Measurements from ENCODE around the gene CBX1. TPM values are rescaled to one million over a fixed set of nuclear protein-coding genes. Genes with fewer than 3 reads are reported as not detected.
A peak's percentile ranks its signal among the peaks of the same experiment; 100 is the strongest.
"Not testable (repeated sequence)": the region's sequence is repeated elsewhere in the genome, so short reads cannot be mapped to it uniquely, and the experiment has no call there.

CBX1 gene
- total RNA-seq, 1 donor from 2014 or later = 69.3 TPM

DNA sequence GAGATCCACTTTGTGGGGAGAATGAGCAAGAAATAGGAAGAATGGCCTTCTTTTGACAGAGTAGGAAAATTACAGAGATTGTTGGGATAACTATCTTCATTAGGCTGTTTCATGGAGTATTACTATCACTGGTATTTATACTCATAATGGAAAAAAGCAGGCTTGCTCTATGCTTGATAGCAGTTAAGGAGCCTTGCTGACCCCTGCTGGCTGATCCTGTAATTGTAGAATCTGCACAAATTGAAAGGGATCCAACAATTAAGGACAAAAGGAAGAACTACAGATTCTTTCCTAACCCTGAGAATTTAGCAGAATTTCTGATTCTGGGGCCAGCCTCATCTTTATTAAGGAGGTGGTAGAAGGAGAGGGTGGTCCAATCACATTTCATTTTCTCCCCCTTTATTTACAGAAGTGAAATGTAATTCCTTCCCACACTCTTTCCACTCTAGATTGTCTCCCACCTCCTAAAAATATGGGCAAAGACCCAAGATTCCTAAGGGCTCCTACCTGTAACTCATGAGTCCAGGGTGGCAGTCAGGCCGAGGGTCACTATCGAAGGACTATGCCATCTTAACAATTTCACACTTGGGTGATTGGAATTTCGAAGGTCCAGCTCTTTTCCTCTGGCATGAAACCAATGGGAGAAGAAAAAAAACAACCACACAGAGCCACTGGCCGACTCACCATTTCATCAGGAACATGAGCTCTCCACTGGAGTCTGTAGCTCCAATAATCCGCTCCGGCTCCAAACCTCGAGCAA is 26.8 kb downstream of the CBX1 start:
- Histone ChIP-seq H3K4me2 (ENCODE audit: low read length) (peak overlapping the region; percentile 3), H3K27ac (ENCODE audit: low read depth, low read length) (no peak overlapping the region), H3K4me3 (ENCODE audit: insufficient read depth, low read depth, low read length) (no peak overlapping the region), H3K27me3 (ENCODE audit: insufficient read depth, low read length) (no peaks in the 10 kb centered on the region), H3K9me3 (ENCODE audit: insufficient read depth, low read depth, low read length) (no peaks in the 10 kb centered on the region), H4K20me1 (ENCODE audit: insufficient read depth, low read length) (peaks cover 49% of the 10 kb centered on the region), H3K36me3 (ENCODE audit: insufficient read depth, low read length) (peaks cover 47% of the 10 kb centered on the region), H2AFZ (ENCODE audit: low read depth, low read length) (no peak overlapping the region), H3K79me2 (ENCODE audit: insufficient read depth, low read length) (peaks cover 38% of the 10 kb centered on the region), H3K4me1 (ENCODE audit: insufficient read depth, low read length) (no peaks in the 10 kb centered on the region), H3K9ac (ENCODE audit: low read length) (no peak overlapping the region)
- Mint-ChIP-seq H3K4me1 (ENCODE audit: low read depth, unreplicated experiment) (peaks cover 9% of the 10 kb centered on the region), H3K4me3 (ENCODE audit: unreplicated experiment) (no peak overlapping the region), H3K9me3 (ENCODE audit: unreplicated experiment) (no peaks in the 10 kb centered on the region), H3K27me3 (ENCODE audit: low read depth, unreplicated experiment) (no peaks in the 10 kb centered on the region), H3K27ac (ENCODE audit: unreplicated experiment) (peak overlapping the region; percentile 87), H3K36me3 (ENCODE audit: low read depth, unreplicated experiment) (peaks cover 9% of the 10 kb centered on the region)
- FAIRE-seq = peak; percentile 80
- no peak for TF ChIP-seq EZH2 (IDR thresholded peaks at IDR 0.05; ENCODE audit: insufficient read depth, low read length)
- peak; percentile 76 for TF ChIP-seq CTCF (IDR thresholded peaks at IDR 0.05; ENCODE audit: insufficient read depth, low read depth, low read length)
- peak; percentile 56 for DNase-seq (ENCODE audit: low read depth)

DNA sequence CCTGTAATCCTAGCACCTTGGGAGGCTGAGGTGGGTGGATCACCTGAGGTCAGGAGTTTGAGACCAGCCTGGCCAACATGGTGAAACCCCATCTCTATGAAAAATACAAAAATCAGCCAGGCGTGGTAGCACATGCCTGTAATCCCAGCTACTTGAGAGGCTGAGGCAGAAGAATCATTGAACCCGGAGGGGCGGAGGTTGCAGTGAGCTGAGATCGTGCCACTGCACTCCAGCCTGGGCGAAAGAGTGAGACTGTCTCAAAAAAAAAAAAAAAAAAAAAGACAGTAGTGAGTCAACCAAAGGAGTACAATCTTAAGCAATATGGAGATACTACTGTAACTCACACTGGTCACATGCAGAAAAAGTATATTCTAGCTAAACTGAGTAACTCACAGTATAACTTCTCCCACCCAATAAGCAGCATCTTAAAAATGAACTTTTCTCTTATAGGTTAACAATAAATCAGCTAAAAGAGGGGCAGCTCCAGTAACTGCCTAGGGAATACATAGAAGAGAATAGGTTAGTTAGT is 27.6 kb downstream of the CBX1 start:
- Mint-ChIP-seq H3K4me1 (ENCODE audit: low read depth, unreplicated experiment) (peaks cover 11% of the 10 kb centered on the region), H3K36me3 (ENCODE audit: low read depth, unreplicated experiment) (peaks cover 14% of the 10 kb centered on the region)
- not testable (repeated sequence) for H2AFZ ChIP-seq (ENCODE audit: low read depth, low read length); H3K27ac ChIP-seq (ENCODE audit: low read depth, low read length); H3K27ac Mint-ChIP-seq (ENCODE audit: unreplicated experiment); H3K27me3 Mint-ChIP-seq (ENCODE audit: low read depth, unreplicated experiment); FAIRE-seq; H3K4me2 ChIP-seq (ENCODE audit: low read length); H3K4me1 ChIP-seq (ENCODE audit: insufficient read depth, low read length); H3K27me3 ChIP-seq (ENCODE audit: insufficient read depth, low read length); DNase-seq (ENCODE audit: low read depth); H3K9ac ChIP-seq (ENCODE audit: low read length); H3K9me3 Mint-ChIP-seq (ENCODE audit: unreplicated experiment); H3K9me3 ChIP-seq (ENCODE audit: insufficient read depth, low read depth, low read length); H3K4me3 ChIP-seq (ENCODE audit: insufficient read depth, low read depth, low read length); H3K4me3 Mint-ChIP-seq (ENCODE audit: unreplicated experiment)
- Histone ChIP-seq H4K20me1 (ENCODE audit: insufficient read depth, low read length) (peaks cover 45% of the 10 kb centered on the region), H3K79me2 (ENCODE audit: insufficient read depth, low read length) (peaks cover 30% of the 10 kb centered on the region), H3K36me3 (ENCODE audit: insufficient read depth, low read length) (peaks cover 50% of the 10 kb centered on the region)

- H3K4me2 ChIP-seq (ENCODE audit: low read length); H3K4me3 Mint-ChIP-seq (ENCODE audit: unreplicated experiment); H3K27me3 Mint-ChIP-seq (ENCODE audit: low read depth, unreplicated experiment); H3K9me3 ChIP-seq (ENCODE audit: insufficient read depth, low read depth, low read length); H2AFZ ChIP-seq (ENCODE audit: low read depth, low read length); H3K27ac Mint-ChIP-seq (ENCODE audit: unreplicated experiment); H3K9me3 Mint-ChIP-seq (ENCODE audit: unreplicated experiment); FAIRE-seq; H3K27ac ChIP-seq (ENCODE audit: low read depth, low read length); H3K9ac ChIP-seq (ENCODE audit: low read length); H3K4me3 ChIP-seq (ENCODE audit: insufficient read depth, low read depth, low read length); H3K27me3 ChIP-seq (ENCODE audit: insufficient read depth, low read length); H3K4me1 ChIP-seq (ENCODE audit: insufficient read depth, low read length); DNase-seq (ENCODE audit: low read depth): not testable (repeated sequence)
- peaks cover 16% of the 10 kb centered on the region for H3K36me3 Mint-ChIP-seq (ENCODE audit: low read depth, unreplicated experiment)
- Histone ChIP-seq H4K20me1 (ENCODE audit: insufficient read depth, low read length) (peaks cover 43% of the 10 kb centered on the region), H3K79me2 (ENCODE audit: insufficient read depth, low read length) (peaks cover 23% of the 10 kb centered on the region), H3K36me3 (ENCODE audit: insufficient read depth, low read length) (peaks cover 53% of the 10 kb centered on the region)
- H3K4me1 Mint-ChIP-seq (ENCODE audit: low read depth, unreplicated experiment) = peaks cover 18% of the 10 kb centered on the region
Measured at GRCh38 chr17:48072811-48073210, 28.5 kb downstream of the CBX1 start.
